ENCODE data around the gene PPFIA3. TPM values are rescaled to one million over a fixed set of nuclear protein-coding genes. Genes with fewer than 3 reads are reported as not detected.
A peak's percentile ranks its signal among the peaks of the same experiment; 100 is the strongest.

Gene PPFIA3
- total RNA-seq, 5 donors from 2014 or later (not counting 1 experiment from before 2014, with no cell fraction given) = 3.8 to 4.7 (median 4.1) TPM

GRCh38 chr19:49080392-49080791, 39.0 kb upstream of the PPFIA3 start:
- DNase-seq (no peak), ATAC-seq (replicated peaks in 1 of 4) (no peak)
- Histone ChIP-seq H3K27me3 (replicated peaks in 1 of 2; ENCODE audit: control insufficient read depth in 2 of 2, extremely low read depth in 1 of 2, insufficient read depth in 2 of 2, low read length in 1 of 2) (peaks cover 0 to 34% of the 10 kb centered on the region in 2 experiments), H3K4me3 (ENCODE audit: control insufficient read depth in 1 of 2, extremely low read depth in 1 of 2, low read length in 1 of 2) (no peak overlapping the region), H3K36me3 (ENCODE audit: control insufficient read depth in 2 of 2, extremely low read depth in 1 of 2, insufficient read depth in 1 of 2, low read length in 1 of 2) (no peaks in the 10 kb centered on the region), H3K4me1 (ENCODE audit: control insufficient read depth in 1 of 2, extremely low read depth in 1 of 2, insufficient read depth in 2 of 2, low read length in 2 of 2) (peaks cover 2 to 7% of the 10 kb centered on the region in 2 experiments), H3K27ac (ENCODE audit: low read length) (no peak overlapping the region), H3K9me3 (no peaks in the 10 kb centered on the region)
- Mint-ChIP-seq H3K9me3 (no peaks in the 10 kb centered on the region), H3K27ac (no peak overlapping the region), H3K4me3 (no peak overlapping the region), H3K27me3 (peaks cover 12 to 23% of the 10 kb centered on the region in 2 donors), H3K36me3 (no peaks in the 10 kb centered on the region), H3K4me1 (peaks cover 6 to 10% (median 10%) of the 10 kb centered on the region in 3 donors)
- WGBS (ENCODE audit: insufficient coverage) = 100% methylated on average over 2 of the region's 4 CpGs
- CTCF ChIA-PET = no interaction called here
- POLR2A ChIA-PET = no interaction called here

- Histone ChIP-seq H3K9me3 (no peaks in the 10 kb centered on the region), H3K27ac (ENCODE audit: low read length) (no peak overlapping the region), H3K27me3 (replicated peaks in 1 of 2; ENCODE audit: control insufficient read depth in 2 of 2, extremely low read depth in 1 of 2, insufficient read depth in 2 of 2, low read length in 1 of 2) (peaks cover 0 to 26% of the 10 kb centered on the region in 2 experiments), H3K4me1 (ENCODE audit: control insufficient read depth in 1 of 2, extremely low read depth in 1 of 2, insufficient read depth in 2 of 2, low read length in 2 of 2) (peaks cover 4 to 12% of the 10 kb centered on the region in 2 experiments), H3K4me3 (ENCODE audit: control insufficient read depth in 1 of 2, extremely low read depth in 1 of 2, low read length in 1 of 2) (no peak overlapping the region), H3K36me3 (ENCODE audit: control insufficient read depth in 2 of 2, extremely low read depth in 1 of 2, insufficient read depth in 1 of 2, low read length in 1 of 2) (no peaks in the 10 kb centered on the region)
- peaks cover 10 to 17% (median 16%) of the 10 kb centered on the region in 3 donors for H3K4me1 Mint-ChIP-seq
- no peak overlapping the region for H3K4me3 Mint-ChIP-seq
- CTCF ChIA-PET = no interaction called here
- peaks cover 1% of the 10 kb centered on the region for H3K36me3 Mint-ChIP-seq
- 86% methylated on average over 1 of the region's 1 CpG for WGBS (ENCODE audit: insufficient coverage)
- H3K27me3 Mint-ChIP-seq = peaks cover 7 to 14% of the 10 kb centered on the region in 2 donors
- no peak for ATAC-seq (replicated peaks in 1 of 4)
- no peak for DNase-seq
- H3K27ac Mint-ChIP-seq = no peak overlapping the region
- no peaks in the 10 kb centered on the region for H3K9me3 Mint-ChIP-seq
- POLR2A ChIA-PET = no interaction called here
Observed at GRCh38 chr19:49081273-49081672, 38.1 kb upstream of the PPFIA3 start.

- H3K27me3 Mint-ChIP-seq = peaks cover 0 to 7% of the 10 kb centered on the region in 2 donors
- peak overlapping the region; percentile 92 to 98 (median 96) for H3K4me3 Mint-ChIP-seq
- WGBS (ENCODE audit: insufficient coverage) = 83% methylated on average over 17 of the region's 26 CpGs
- H3K36me3 Mint-ChIP-seq = peaks cover 15% of the 10 kb centered on the region
- no peaks in the 10 kb centered on the region for H3K9me3 ChIP-seq
- POLR2A ChIA-PET = no interaction called here
- H3K27me3 ChIP-seq (replicated peaks in 1 of 2; ENCODE audit: control insufficient read depth in 2 of 2, extremely low read depth in 1 of 2, insufficient read depth in 2 of 2, low read length in 1 of 2) = peaks cover 0 to 7% of the 10 kb centered on the region in 2 experiments
- CTCF ChIA-PET = interaction anchor here in 1 of 2 donors (0.6 kb wide), 1 partner anchor 712 kb away, joined by 3 read pairs; no protein-coding TSS in a partner anchor
- H3K36me3 ChIP-seq (ENCODE audit: control insufficient read depth in 2 of 2, extremely low read depth in 1 of 2, insufficient read depth in 1 of 2, low read length in 1 of 2) = peaks cover 5 to 16% of the 10 kb centered on the region in 2 donors
- peak overlapping the region; percentile 86 to 94 for H3K27ac Mint-ChIP-seq
- H3K9me3 Mint-ChIP-seq = no peaks in the 10 kb centered on the region
- H3K4me1 Mint-ChIP-seq = peaks cover 32 to 44% (median 37%) of the 10 kb centered on the region in 3 donors
- no peak for DNase-seq
- peak overlapping the region in 1 of 2 donors; percentile 95 for H3K4me3 ChIP-seq (ENCODE audit: control insufficient read depth in 1 of 2, extremely low read depth in 1 of 2, low read length in 1 of 2)
- H3K4me1 ChIP-seq (ENCODE audit: control insufficient read depth in 1 of 2, extremely low read depth in 1 of 2, insufficient read depth in 2 of 2, low read length in 2 of 2) = peaks cover 9 to 35% of the 10 kb centered on the region in 2 experiments
- ATAC-seq (replicated peaks in 1 of 4) = no peak
- peak overlapping the region; percentile 68 for H3K27ac ChIP-seq (ENCODE audit: low read length)
Observed at GRCh38 chr19:49084206-49085019, 34.9 kb upstream of the PPFIA3 start.

GRCh38 chr19:49085020-49085867, 34.1 kb upstream of the PPFIA3 start, which contains the start of gene SNRNP70:
Gene SNRNP70, plus strand, starts transcription at chr19:49085451. Its CDS starts 964 bp downstream, at chr19:49086415.
- Histone ChIP-seq H3K4me1 (ENCODE audit: control insufficient read depth in 1 of 2, extremely low read depth in 1 of 2, insufficient read depth in 2 of 2, low read length in 2 of 2) (peaks cover 9 to 39% of the 10 kb centered on the region in 2 experiments), H3K9me3 (no peaks in the 10 kb centered on the region), H3K36me3 (ENCODE audit: control insufficient read depth in 2 of 2, extremely low read depth in 1 of 2, insufficient read depth in 1 of 2, low read length in 1 of 2) (peaks cover 5 to 23% of the 10 kb centered on the region in 2 donors), H3K27ac (ENCODE audit: low read length) (peak within 1 kb of the TSS; percentile 68), H3K27me3 (replicated peaks in 1 of 2; ENCODE audit: control insufficient read depth in 2 of 2, extremely low read depth in 1 of 2, insufficient read depth in 2 of 2, low read length in 1 of 2) (peaks cover 0 to 7% of the 10 kb centered on the region in 2 experiments), H3K4me3 (ENCODE audit: control insufficient read depth in 1 of 2, extremely low read depth in 1 of 2, low read length in 1 of 2) (peak within 1 kb of the TSS; percentile 63 to 95)
- peak; percentile 93 to 96 (median 94) for ATAC-seq (replicated peaks in 1 of 4)
- peaks cover 17% of the 10 kb centered on the region for H3K36me3 Mint-ChIP-seq
- no peaks in the 10 kb centered on the region for H3K9me3 Mint-ChIP-seq
- peaks cover 34 to 46% (median 42%) of the 10 kb centered on the region in 3 donors for H3K4me1 Mint-ChIP-seq
- ChIA-PET CTCF (no interaction called here), POLR2A (no interaction called here)
- H3K4me3 Mint-ChIP-seq = peak within 1 kb of the TSS; percentile 92 to 98 (median 96)
- H3K27ac Mint-ChIP-seq = peak within 1 kb of the TSS; percentile 86 to 94
- peak; percentile 96 to 100 (median 99) for DNase-seq
- WGBS (ENCODE audit: insufficient coverage) = under 1% methylated on average over 82 of the region's 89 CpGs
- peaks cover 0 to 5% of the 10 kb centered on the region in 2 donors for H3K27me3 Mint-ChIP-seq

GRCh38 chr19:49085868-49086232, 33.5 kb upstream of the PPFIA3 start:
- Histone ChIP-seq H3K4me3 (ENCODE audit: control insufficient read depth in 1 of 2, extremely low read depth in 1 of 2, low read length in 1 of 2) (peak overlapping the region; percentile 63 to 95), H3K27me3 (replicated peaks in 1 of 2; ENCODE audit: control insufficient read depth in 2 of 2, extremely low read depth in 1 of 2, insufficient read depth in 2 of 2, low read length in 1 of 2) (peaks cover 0 to 7% of the 10 kb centered on the region in 2 experiments), H3K36me3 (ENCODE audit: control insufficient read depth in 2 of 2, extremely low read depth in 1 of 2, insufficient read depth in 1 of 2, low read length in 1 of 2) (peaks cover 9 to 29% of the 10 kb centered on the region in 2 donors), H3K27ac (ENCODE audit: low read length) (peak overlapping the region; percentile 66), H3K9me3 (no peaks in the 10 kb centered on the region), H3K4me1 (ENCODE audit: control insufficient read depth in 1 of 2, extremely low read depth in 1 of 2, insufficient read depth in 2 of 2, low read length in 2 of 2) (peaks cover 9 to 44% of the 10 kb centered on the region in 2 experiments)
- ATAC-seq (replicated peaks in 1 of 4) (no peak), DNase-seq (no peak)
- peak overlapping the region; percentile 92 to 98 (median 96) for H3K4me3 Mint-ChIP-seq
- ChIA-PET CTCF (no interaction called here), POLR2A (no interaction called here)
- no peaks in the 10 kb centered on the region for H3K9me3 Mint-ChIP-seq
- H3K4me1 Mint-ChIP-seq = peaks cover 38 to 52% (median 46%) of the 10 kb centered on the region in 3 donors
- peaks cover 23% of the 10 kb centered on the region for H3K36me3 Mint-ChIP-seq
- peak overlapping the region; percentile 86 to 92 for H3K27ac Mint-ChIP-seq
- H3K27me3 Mint-ChIP-seq = peaks cover 0 to 3% of the 10 kb centered on the region in 2 donors
- 0% methylated on average over 14 of the region's 14 CpGs for WGBS (ENCODE audit: insufficient coverage)

- Mint-ChIP-seq H3K27ac (peak overlapping the region; percentile 86 to 92), H3K36me3 (peaks cover 26% of the 10 kb centered on the region), H3K4me1 (peaks cover 39 to 52% (median 47%) of the 10 kb centered on the region in 3 donors), H3K4me3 (peak overlapping the region; percentile 92 to 98 (median 96)), H3K9me3 (no peaks in the 10 kb centered on the region), H3K27me3 (peaks cover 0 to 3% of the 10 kb centered on the region in 2 donors)
- Histone ChIP-seq H3K4me3 (ENCODE audit: control insufficient read depth in 1 of 2, extremely low read depth in 1 of 2, low read length in 1 of 2) (peak overlapping the region; percentile 63 to 95), H3K36me3 (ENCODE audit: control insufficient read depth in 2 of 2, extremely low read depth in 1 of 2, insufficient read depth in 1 of 2, low read length in 1 of 2) (peaks cover 9 to 32% of the 10 kb centered on the region in 2 donors), H3K27me3 (replicated peaks in 1 of 2; ENCODE audit: control insufficient read depth in 2 of 2, extremely low read depth in 1 of 2, insufficient read depth in 2 of 2, low read length in 1 of 2) (peaks cover 0 to 7% of the 10 kb centered on the region in 2 experiments), H3K9me3 (no peaks in the 10 kb centered on the region), H3K4me1 (ENCODE audit: control insufficient read depth in 1 of 2, extremely low read depth in 1 of 2, insufficient read depth in 2 of 2, low read length in 2 of 2) (peaks cover 9 to 44% of the 10 kb centered on the region in 2 experiments), H3K27ac (ENCODE audit: low read length) (peak overlapping the region; percentile 14)
- 34% methylated on average over 11 of the region's 11 CpGs for WGBS (ENCODE audit: insufficient coverage)
- ChIA-PET CTCF (no interaction called here), POLR2A (no interaction called here)
- ATAC-seq (replicated peaks in 1 of 4) (no peak), DNase-seq (no peak)
Observed at GRCh38 chr19:49086296-49086695, 33.0 kb upstream of the PPFIA3 start.
